Endothelial cell of umbilical vein (primary cell): ENCODE results near the gene GLIS2. TPM values are rescaled to one million over a fixed set of nuclear protein-coding genes. Genes with fewer than 3 reads are reported as not detected.
A peak's percentile ranks its signal among the peaks of the same experiment; 100 is the strongest.

Source experiments
- BruUV-seq: library from RNA; stranded (reverse); fragments of 400-500 nt; replicated peaks from 2 replicates; lab custom pipeline; 2021; lab: Mats Ljungman, UMichigan
- CTCF ChIA-PET: fragments of 300-600, 350-600 bp; sonication (Branson Sonifier 250); formaldehyde crosslinking; loops from one replicate; lab custom pipeline; 2021; ENCODE audit warnings: antibody characterized with exemption, inconsistent platforms; lab: Charles Lee
- POLR2A ChIA-PET: fragments of 300-600, 350-600 bp; sonication (Branson Sonifier 250); formaldehyde crosslinking; loops from one replicate; lab custom pipeline; 2021; ENCODE audit warnings: antibody characterized with exemption, inconsistent platforms; lab: Charles Lee
- DNase-seq: peaks from one replicate; pipeline ENCODE4 v3.0.0-alpha.2; 2011; ENCODE audit warnings: low read depth, low spot score
- FAIRE-seq: peaks from 2 replicates; lab custom pipeline; 2011; peaks lifted over from hg19 to GRCh38; lab: Jason Lieb, UNC
- H2AFZ ChIP-seq: 2 replicates; pipeline ENCODE4 v1.6.0; 2012; ENCODE audit warnings: low read depth, low read length, control low read depth, inconsistent platforms
- H3K27ac ChIP-seq: 2 replicates; pipeline ENCODE4 v1.5.1; 2011; ENCODE audit warnings: low read depth, mild to moderate bottlenecking, control low read depth, low read length, moderate library complexity; ENCODE audit not compliant: insufficient read depth
- H3K27me3 ChIP-seq, 2 experiments: 2 replicates each; pipeline versions ENCODE4 v1.6.0 to v1.6.1; 2011; ENCODE audit warnings: low read length in 2 of 2, mixed read lengths in 1 of 2; ENCODE audit not compliant: control insufficient read depth in 2 of 2, insufficient read depth in 2 of 2
- H3K36me3 ChIP-seq, 2 experiments: 2 replicates in 1 of 2; 3 replicates in 1 of 2; pipeline ENCODE4 v1.5.1; 2011; ENCODE audit warnings: low read length in 2 of 2, mild to moderate bottlenecking in 1 of 2, moderate library complexity in 1 of 2; ENCODE audit not compliant: control insufficient read depth in 2 of 2, insufficient read depth in 2 of 2; ENCODE audit errors: extremely low read depth in 1 of 2
- H3K4me1 ChIP-seq: 3 replicates; pipeline ENCODE4 v1.5.1; 2011; ENCODE audit warnings: mild to moderate bottlenecking, low read length; ENCODE audit not compliant: control insufficient read depth, insufficient read depth; ENCODE audit errors: extremely low read depth
- H3K4me2 ChIP-seq: 2 replicates; pipeline ENCODE4 v1.6.1; 2011; ENCODE audit warnings: low read length, control low read depth, mixed read lengths; ENCODE audit not compliant: insufficient read depth
- H3K4me3 ChIP-seq, 3 experiments: fragments of 200-600 bp in 1 of 3; sonication (generic), shearing (Covaris generic) in 1 of 3; replicated peaks in 1 of 3; 2 replicates each; pipeline ENCODE4 v1.5.1; 2011 to 2016; ENCODE audit warnings: control low read depth in 3 of 3, low read length in 3 of 3, mild to moderate bottlenecking in 2 of 3, inconsistent platforms in 1 of 3, low read depth in 1 of 3, moderate library complexity in 1 of 3; ENCODE audit not compliant: insufficient read depth in 1 of 3
- H3K79me2 ChIP-seq: 2 replicates; pipeline ENCODE4 v1.6.0; 2012; ENCODE audit warnings: low read length, inconsistent platforms; ENCODE audit not compliant: control insufficient read depth, insufficient read depth
- H3K9ac ChIP-seq: replicated peaks from 2 replicates; pipeline ENCODE3; 2011; ENCODE audit warnings: low read length, control low read depth; ENCODE audit not compliant: insufficient read depth; ENCODE audit errors: extremely low read depth
- H3K9me1 ChIP-seq: replicated peaks from 3 replicates; pipeline ENCODE4 v1.6.0; 2011; ENCODE audit warnings: mild to moderate bottlenecking, low read length; ENCODE audit not compliant: control insufficient read depth, insufficient read depth; ENCODE audit errors: extremely low read depth
- H3K9me3 ChIP-seq: replicated peaks from 2 replicates; pipeline ENCODE4 v1.5.1; 2012; ENCODE audit warnings: low read length, inconsistent platforms; ENCODE audit not compliant: control insufficient read depth, insufficient read depth
- H4K20me1 ChIP-seq: replicated peaks from 2 replicates; pipeline ENCODE3; 2011; ENCODE audit warnings: mild to moderate bottlenecking, low read length; ENCODE audit not compliant: control insufficient read depth, insufficient read depth; ENCODE audit errors: extremely low read depth
- EZH2 ChIP-seq: IDR thresholded peaks from 2 replicates; pipeline ENCODE4 v1.6.1; 2012; ENCODE audit warnings: borderline replicate concordance, low read depth, mild to moderate bottlenecking, moderate library complexity, low read length, inconsistent platforms; ENCODE audit not compliant: severe bottlenecking
- FOS ChIP-seq: IDR thresholded peaks from 2 replicates; pipeline ENCODE4 v1.6.1; 2011; ENCODE audit warnings: mild to moderate bottlenecking, low read length, moderate library complexity, borderline replicate concordance; ENCODE audit not compliant: insufficient read depth
- GATA2 ChIP-seq: IDR thresholded peaks from 2 replicates; pipeline ENCODE4 v1.7.0; 2011; ENCODE audit warnings: low read depth, mild to moderate bottlenecking, moderate library complexity, mixed read lengths, low read length; ENCODE audit not compliant: insufficient read length, insufficient read depth
- JUN ChIP-seq: IDR thresholded peaks from 2 replicates; pipeline ENCODE4 v1.6.1; 2011; ENCODE audit warnings: borderline replicate concordance, low read depth; ENCODE audit not compliant: insufficient read length, insufficient read depth
- MYC ChIP-seq: IDR thresholded peaks from one replicate; pipeline ENCODE4 v1.6.1; 2011; ENCODE audit warnings: mild to moderate bottlenecking, low read depth, low read length
- POLR2A ChIP-seq: IDR thresholded peaks from 2 replicates; pipeline ENCODE4 v1.6.1; 2012; ENCODE audit warnings: low read depth, mild to moderate bottlenecking, control low read depth, low read length
- POLR2AphosphoS5 ChIP-seq: IDR thresholded peaks from 2 replicates; pipeline ENCODE4 v1.6.1; 2012; ENCODE audit warnings: low read depth, mild to moderate bottlenecking, control low read depth, low read length, moderate library complexity; ENCODE audit not compliant: insufficient read depth
- dilution Hi-C: fragments of 300-500 bp; cut with MboI; formaldehyde crosslinking; loops from one replicate; pipeline ENCODE4 v1.15.0; 2019; ENCODE audit warnings: low sequenced_read_pairs; ENCODE audit not compliant: extremely low pct_ligation_motif_present
- intact Hi-C: fragments of 100-400 bp; cut with micrococcal nuclease; formaldehyde crosslinking; loops from one replicate; pipeline ENCODE4 v1.10.0; 2022
- polyA plus RNA-seq, 4 experiments: library from polyadenylated mRNA; depleted of rRNA in 3 of 4; stranded (reverse) in 3 of 4; unstranded in 1 of 4; fragments of >200 nt; gene quantifications; 2 replicates each; pipeline versions ENCODE4 v1.2.1 to v1.2.3, GENCODE V29; 2011 to 2012; ENCODE audit warnings: missing spikeins in 1 of 4
- total RNA-seq: library from RNA; stranded (reverse); gene quantifications from 2 replicates; pipeline ENCODE4 v1.2.3, GENCODE V29; 2021
- TF ChIP-seq, protein P1 (sequence below): IDR thresholded peaks from 2 replicates; pipeline ENCODE4 v1.6.1; 2011; ENCODE audit not compliant: insufficient read depth, insufficient read length
- TF ChIP-seq, protein P2 (sequence below), 2 donors: IDR thresholded peaks; 1 replicate in 1 of 2; 2 replicates in 1 of 2; pipeline ENCODE4 v1.5.1; 2011; ENCODE audit warnings: low read length in 2 of 2, mild to moderate bottlenecking in 2 of 2, moderate library complexity in 2 of 2, control low read depth in 1 of 2, inconsistent platforms in 1 of 2, low read depth in 1 of 2; ENCODE audit not compliant: insufficient read depth in 1 of 2; ENCODE audit errors: extremely low read depth in 1 of 2

The GLIS2 gene
- total and polyA plus RNA-seq, 2 donors (not counting 3 experiments of a cell fraction or from before 2014, with no cell fraction given), result 4.6 to 10.1 TPM

DNA sequence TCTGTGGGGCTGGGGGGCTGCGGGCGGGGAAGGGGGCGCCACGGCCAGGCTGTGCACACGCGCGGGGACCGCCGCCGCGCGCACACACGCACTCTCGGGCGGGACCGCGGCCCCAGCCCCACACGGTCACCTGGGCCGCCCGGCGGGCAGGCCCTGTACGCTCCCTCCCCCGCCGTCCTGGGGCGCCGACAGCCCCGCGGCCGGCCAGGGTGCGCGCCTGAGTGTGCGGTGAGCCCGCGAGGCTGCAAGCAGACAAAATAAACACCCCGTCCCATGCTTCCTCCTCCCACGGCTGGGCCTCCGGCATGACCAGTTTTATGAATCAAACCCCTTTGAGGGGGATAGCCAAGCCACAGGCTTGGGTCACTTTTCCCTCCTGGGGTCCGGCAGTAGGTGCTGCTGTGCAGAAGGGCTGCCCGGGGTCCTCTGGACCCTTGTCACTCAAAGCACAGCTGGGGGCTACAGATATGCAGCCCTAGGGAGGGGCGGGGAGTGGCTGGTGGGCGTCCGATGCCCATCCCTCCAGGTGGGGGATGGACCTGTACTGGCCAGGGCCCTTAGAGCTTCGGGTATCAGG is 56.2 kb downstream of the GLIS2 start:
- CTCF ChIA-PET, result no interaction called here
- dilution Hi-C loops (no loop called here), intact Hi-C loops (no loop called here)
- DNase-seq, result no peak
- peak overlapping the region; percentile 56 for H3K4me2 ChIP-seq
- POLR2A ChIA-PET, result no interaction called here
- no TSS peak for BruUV-seq
- peak overlapping the region; percentile 9 to 30 (median 15) for H3K4me3 ChIP-seq
- no peak for FAIRE-seq
- TF ChIP-seq MYC (no peak), POLR2AphosphoS5 (no peak), GATA2 (no peak), JUN (no peak), EZH2 (no peak), POLR2A (no peak), FOS (no peak)
- TF ChIP-seq, protein P1, sequence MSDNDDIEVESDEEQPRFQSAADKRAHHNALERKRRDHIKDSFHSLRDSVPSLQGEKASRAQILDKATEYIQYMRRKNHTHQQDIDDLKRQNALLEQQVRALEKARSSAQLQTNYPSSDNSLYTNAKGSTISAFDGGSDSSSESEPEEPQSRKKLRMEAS, result no peak
- TF ChIP-seq, protein P2, sequence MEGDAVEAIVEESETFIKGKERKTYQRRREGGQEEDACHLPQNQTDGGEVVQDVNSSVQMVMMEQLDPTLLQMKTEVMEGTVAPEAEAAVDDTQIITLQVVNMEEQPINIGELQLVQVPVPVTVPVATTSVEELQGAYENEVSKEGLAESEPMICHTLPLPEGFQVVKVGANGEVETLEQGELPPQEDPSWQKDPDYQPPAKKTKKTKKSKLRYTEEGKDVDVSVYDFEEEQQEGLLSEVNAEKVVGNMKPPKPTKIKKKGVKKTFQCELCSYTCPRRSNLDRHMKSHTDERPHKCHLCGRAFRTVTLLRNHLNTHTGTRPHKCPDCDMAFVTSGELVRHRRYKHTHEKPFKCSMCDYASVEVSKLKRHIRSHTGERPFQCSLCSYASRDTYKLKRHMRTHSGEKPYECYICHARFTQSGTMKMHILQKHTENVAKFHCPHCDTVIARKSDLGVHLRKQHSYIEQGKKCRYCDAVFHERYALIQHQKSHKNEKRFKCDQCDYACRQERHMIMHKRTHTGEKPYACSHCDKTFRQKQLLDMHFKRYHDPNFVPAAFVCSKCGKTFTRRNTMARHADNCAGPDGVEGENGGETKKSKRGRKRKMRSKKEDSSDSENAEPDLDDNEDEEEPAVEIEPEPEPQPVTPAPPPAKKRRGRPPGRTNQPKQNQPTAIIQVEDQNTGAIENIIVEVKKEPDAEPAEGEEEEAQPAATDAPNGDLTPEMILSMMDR (IDR thresholded peaks at IDR 0.05; ENCODE audit: extremely low read depth in 1 of 2, insufficient read depth in 1 of 2, low read depth in 1 of 2, low read length in 2 of 2), result no peak
- no peaks in the 10 kb centered on the region for H3K9me1 ChIP-seq
- no peaks in the 10 kb centered on the region for H3K79me2 ChIP-seq
- H3K9me3 ChIP-seq, result no peaks in the 10 kb centered on the region
- H3K9ac ChIP-seq, result no peak overlapping the region
- no peaks in the 10 kb centered on the region for H3K27me3 ChIP-seq
- no peak overlapping the region for H2AFZ ChIP-seq
- H3K36me3 ChIP-seq, result no peaks in the 10 kb centered on the region
- peaks cover 6% of the 10 kb centered on the region for H3K4me1 ChIP-seq
- no peaks in the 10 kb centered on the region for H4K20me1 ChIP-seq
- no peak overlapping the region for H3K27ac ChIP-seq
